ENCODE measurements around the gene FRG2B.
"Not testable (repeated sequence)": the region's sequence is repeated elsewhere in the genome, so short reads cannot be mapped to it uniquely, and the experiment has no call there.

Gene FRG2B

GRCh38 chr10:133592716-133593115 is 33.9 kb downstream of the FRG2B start:
- TF ChIP-seq, protein P1, sequence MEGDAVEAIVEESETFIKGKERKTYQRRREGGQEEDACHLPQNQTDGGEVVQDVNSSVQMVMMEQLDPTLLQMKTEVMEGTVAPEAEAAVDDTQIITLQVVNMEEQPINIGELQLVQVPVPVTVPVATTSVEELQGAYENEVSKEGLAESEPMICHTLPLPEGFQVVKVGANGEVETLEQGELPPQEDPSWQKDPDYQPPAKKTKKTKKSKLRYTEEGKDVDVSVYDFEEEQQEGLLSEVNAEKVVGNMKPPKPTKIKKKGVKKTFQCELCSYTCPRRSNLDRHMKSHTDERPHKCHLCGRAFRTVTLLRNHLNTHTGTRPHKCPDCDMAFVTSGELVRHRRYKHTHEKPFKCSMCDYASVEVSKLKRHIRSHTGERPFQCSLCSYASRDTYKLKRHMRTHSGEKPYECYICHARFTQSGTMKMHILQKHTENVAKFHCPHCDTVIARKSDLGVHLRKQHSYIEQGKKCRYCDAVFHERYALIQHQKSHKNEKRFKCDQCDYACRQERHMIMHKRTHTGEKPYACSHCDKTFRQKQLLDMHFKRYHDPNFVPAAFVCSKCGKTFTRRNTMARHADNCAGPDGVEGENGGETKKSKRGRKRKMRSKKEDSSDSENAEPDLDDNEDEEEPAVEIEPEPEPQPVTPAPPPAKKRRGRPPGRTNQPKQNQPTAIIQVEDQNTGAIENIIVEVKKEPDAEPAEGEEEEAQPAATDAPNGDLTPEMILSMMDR (IDR thresholded peaks at IDR 0.05; ENCODE audit: low read depth, low read length): no peak
- no peak overlapping the region for H3K4me3 ChIP-seq (ENCODE audit: low read depth, low read length)

- H3K4me3 ChIP-seq (ENCODE audit: low read depth, low read length): no peak overlapping the region
- TF ChIP-seq, protein P1 (IDR thresholded peaks at IDR 0.05; ENCODE audit: low read depth, low read length): no peak
These were observed 35.6 kb downstream of the FRG2B start for GRCh38 chr10:133590970-133591359.

DNA sequence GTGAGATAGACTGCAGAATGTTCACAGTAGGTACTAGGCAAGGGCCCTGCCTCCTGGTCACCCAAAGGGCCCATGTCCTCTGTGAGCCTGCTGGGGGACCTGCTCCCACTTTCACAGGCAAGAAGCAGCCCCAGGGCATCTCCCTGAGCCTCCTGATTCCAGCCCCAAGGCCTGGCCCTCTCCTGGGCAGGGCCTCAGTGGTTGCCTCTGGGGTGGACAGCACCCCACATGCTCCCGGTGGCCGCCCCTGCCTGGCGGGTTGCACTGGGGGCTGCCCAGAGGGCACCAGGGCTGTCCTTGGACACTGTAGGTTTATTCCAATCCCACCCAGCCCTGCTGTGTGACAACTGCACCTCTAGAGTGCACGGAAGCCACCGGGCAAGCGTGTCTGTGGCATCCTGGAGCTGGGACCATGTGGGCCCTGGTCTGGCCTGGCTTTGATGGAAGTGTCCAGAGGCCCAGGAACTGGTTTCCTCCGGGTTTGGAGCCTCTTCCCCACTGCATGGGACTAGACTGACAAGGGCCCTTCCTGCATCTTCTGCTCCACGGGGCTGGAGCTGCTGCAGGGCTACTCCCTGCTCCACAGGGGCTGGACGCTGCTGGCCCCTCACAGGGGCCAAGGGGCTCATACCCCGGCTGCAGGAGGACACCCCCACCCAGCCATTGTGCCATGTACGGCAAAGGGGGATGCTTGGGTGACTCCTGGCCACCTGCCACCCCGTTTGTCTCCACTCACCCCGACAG is 36.2 kb downstream of the FRG2B start:
- TF ChIP-seq, protein P1 (IDR thresholded peaks at IDR 0.05; ENCODE audit: low read depth, low read length): no peak

DNA sequence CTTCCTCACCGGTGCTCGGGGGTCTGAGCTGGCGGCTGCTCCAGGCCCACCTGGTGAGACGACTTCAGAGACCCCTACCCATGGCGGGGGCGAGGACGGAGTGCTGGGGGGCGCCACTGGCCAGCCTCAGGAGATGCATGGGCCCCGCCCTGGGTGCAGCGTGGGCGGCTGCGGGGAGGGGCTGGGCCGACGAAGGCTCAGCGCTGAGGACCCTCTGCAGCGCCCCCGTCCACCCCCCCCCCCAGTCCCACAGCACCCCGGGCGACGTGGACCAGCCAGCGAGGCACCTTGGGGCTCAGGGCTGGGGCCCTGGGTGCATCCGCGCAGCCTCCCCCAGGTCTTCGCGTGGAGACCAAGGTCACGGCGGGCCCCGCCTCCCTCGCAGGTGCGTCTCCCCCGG is 49.6 kb downstream of the FRG2B start:
- not testable (repeated sequence) for H3K4me3 ChIP-seq (ENCODE audit: low read depth, low read length)

More for the DNA sequence above, 36.2 kb downstream of the FRG2B start:
- H3K4me3 ChIP-seq (ENCODE audit: low read depth, low read length): no peak overlapping the region

Measured in WI38 (cell line).